GM20431 (cell line): Measurements from ENCODE around the gene AVPR1B.

Source experiments
- in situ Hi-C: fragments of 300-500 bp; cut with MseI, MboI; formaldehyde crosslinking; loops from one replicate; pipeline ENCODE4 v1.15.0; 2020; ENCODE audit warnings: low sequenced_read_pairs; ENCODE audit not compliant: unreplicated experiment

Gene AVPR1B

GRCh38 chr1:206060844-206061243 lies 56.3 kb downstream of the AVPR1B start:
- in situ Hi-C loops, result no loop called here
